NCI-H1105 treated with DMSO at 0.1 percent for 48 hours (cell line): ENCODE results near the gene MCC.
"Not testable (repeated sequence)": the region's sequence is repeated elsewhere in the genome, so short reads cannot be mapped to it uniquely, and the experiment has no call there.

Experiments used
- DNase-seq: peaks from one replicate; lab custom pipeline; 2025; lab: John Stamatoyannopoulos, UW

Gene MCC

DNA sequence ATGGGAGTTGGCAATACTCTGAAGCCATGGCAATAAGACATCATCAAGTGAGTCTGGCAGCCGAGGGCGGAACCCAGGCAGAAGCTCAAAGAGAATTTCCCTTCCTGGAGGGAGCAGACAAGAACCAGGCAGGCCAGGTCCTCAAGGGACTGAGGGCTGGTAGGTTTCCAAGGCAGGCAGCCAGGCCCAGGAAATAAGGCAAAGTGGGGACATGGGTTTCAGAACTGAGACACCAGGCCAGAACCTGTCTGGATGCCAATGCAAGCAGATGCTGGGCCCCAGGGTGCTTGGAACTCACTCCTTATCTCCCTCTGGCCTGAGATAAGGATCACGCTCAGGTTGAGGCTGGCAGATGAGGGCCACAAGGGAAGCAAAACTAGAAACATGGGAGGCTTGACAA is 62.3 kb downstream of the MCC start:
- no peak for DNase-seq

GRCh38 chr5:113421693-113422092 is 66.6 kb downstream of the MCC start:
- DNase-seq: no peak

GRCh38 chr5:113405530-113405929 is 82.7 kb downstream of the MCC start:
- DNase-seq: no peak

DNA sequence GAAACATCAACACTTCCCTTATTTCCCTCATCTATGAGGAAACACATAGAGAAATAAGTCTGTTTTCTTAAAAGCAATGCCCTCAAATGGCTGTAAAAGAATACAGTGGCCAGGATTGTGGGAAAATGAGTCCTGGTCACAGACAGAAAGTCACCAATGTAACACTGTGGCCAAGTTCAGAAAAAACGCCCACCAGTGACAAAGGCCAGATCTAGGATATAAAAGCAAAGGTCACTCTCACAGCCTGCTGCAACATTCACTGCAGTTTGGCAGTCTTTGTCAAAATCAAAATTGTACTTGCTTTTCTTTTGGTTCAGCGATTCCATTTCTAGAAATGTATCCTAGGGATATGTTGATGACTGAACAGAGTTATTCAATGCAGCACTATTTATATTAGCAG is 84.0 kb downstream of the MCC start:
- no peak for DNase-seq

DNA sequence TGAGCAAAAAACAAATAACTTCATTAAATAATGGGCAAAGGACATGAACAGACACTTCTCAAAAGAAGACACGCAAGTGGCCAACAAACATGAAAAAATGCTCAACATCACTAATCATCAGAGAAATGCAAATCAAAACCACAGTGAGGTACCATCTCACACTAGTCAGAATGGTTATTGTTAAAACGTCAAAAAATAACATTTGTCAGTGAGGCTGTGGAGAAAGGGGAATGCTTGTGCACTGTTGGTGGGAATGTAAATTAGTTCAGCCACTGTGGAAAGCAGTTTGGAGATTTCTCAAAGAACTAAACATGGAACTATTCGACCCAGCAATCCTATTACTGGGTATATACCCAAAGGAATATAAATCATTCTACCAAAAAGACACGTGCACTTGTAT is 90.3 kb downstream of the MCC start:
- not testable (repeated sequence) for DNase-seq

DNA sequence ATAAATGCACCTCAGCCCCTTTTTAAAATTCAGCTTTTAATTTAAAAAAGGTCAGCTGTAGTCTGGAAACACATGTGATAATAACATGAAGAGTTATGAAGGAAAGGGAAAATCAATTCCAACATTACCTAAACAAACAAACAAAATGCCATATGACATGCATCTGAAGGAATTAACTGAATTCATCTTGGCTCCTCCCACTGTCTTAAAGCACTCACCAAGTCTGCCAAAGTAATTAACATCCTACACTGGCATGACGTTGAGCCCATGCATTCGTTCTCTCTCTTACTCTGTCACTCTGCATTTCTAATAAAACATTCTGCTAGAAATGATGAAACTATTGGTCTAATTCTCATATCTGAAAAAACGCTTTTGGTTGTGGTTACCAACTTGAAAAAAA is 91.2 kb downstream of the MCC start:
- DNase-seq: no peak

DNA sequence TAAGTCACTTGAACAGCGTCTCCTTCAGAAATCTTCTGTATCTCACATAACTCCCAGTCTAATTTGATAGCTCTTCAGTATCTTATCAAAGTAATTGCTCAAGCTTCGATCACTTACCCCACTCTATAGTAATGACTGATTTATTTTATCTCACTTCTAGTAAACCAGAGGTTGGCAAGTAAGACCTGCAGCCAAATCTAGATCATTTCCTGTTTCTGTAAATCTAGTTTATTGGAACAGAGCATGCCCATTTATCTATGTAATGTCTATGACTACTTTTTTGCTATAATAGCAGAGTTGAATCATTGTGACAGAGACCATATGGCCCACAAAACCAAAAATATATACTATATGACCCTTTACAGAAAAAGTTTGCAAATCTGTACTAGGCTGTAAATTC is 93.6 kb downstream of the MCC start:
- no peak for DNase-seq

- no peak for DNase-seq
Measured at GRCh38 chr5:113390224-113390623, 98.0 kb downstream of the MCC start.

DNA sequence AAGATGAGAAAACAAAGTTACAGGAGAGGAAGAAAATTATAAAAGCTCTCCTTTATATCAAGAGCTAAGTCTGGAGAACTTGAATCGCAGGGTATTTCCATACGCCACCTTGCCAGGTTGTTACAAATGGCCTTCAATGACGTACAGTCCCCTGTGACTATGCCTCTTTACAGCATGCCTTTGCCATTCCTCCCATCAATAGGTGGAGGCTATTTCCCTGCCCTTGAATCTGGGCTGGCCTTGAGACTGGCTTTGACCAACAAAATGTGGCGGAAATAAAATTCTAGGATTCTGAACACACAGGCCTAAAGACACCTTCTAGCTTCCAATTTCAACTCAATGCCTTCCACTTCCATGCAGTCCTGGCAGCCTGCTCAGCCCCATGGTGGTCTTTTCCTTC is 99.1 kb downstream of the MCC start:
- no peak for DNase-seq

- no peak for DNase-seq
Measured at GRCh38 chr5:113387844-113388243, 100.4 kb downstream of the MCC start.

- no peak for DNase-seq
Measured at GRCh38 chr5:113384782-113385285, 103.4 kb downstream of the MCC start.

DNA sequence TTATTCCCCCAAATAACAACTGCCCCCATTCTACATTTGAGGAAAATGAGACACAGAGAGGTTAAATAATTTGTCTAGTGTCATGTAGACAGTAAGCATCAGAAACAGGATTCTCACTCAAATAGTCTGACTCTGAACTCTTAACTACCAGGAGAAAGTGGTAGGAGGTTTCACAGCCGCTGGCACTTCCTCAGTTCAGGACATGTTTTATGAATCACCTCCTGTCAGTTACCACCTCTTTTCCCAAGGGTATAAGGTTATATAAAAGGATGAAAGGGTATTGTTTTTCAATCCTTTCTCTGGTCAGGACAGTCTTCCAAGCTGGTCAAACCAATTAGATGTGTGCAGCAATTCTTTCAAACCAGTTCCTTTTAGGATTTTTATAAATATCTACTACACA is 105.5 kb downstream of the MCC start:
- no peak for DNase-seq

- DNase-seq: no peak
Measured at GRCh38 chr5:113381791-113382190, 106.5 kb downstream of the MCC start.

DNA sequence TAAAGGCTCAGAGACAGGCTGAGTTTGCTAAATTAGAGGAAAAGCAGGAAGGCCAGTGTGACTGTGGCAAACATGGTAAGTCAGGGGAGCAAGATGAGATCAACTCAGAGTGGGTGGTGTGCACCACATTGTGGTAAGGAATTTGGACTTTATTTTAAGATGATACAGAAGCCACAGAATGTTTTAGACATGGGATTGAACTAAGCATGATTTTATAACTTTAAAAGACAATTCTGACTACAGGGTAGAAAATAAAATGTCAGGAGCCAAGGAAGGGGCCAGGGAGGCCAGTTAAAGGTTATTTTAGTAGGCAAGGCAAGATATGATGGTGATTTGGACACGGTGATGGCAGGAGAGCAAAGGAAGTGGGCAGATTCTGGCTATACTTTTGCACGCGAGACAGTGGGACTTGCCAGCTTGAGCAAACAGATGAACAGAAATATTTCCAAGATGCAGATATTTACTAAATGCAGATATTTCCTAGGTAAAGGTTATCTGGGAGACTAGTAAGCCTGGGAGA is 107.4 kb downstream of the MCC start:
- DNase-seq: no peak

GRCh38 chr5:113379936-113380806 is 108.1 kb downstream of the MCC start:
- no peak for DNase-seq

DNA sequence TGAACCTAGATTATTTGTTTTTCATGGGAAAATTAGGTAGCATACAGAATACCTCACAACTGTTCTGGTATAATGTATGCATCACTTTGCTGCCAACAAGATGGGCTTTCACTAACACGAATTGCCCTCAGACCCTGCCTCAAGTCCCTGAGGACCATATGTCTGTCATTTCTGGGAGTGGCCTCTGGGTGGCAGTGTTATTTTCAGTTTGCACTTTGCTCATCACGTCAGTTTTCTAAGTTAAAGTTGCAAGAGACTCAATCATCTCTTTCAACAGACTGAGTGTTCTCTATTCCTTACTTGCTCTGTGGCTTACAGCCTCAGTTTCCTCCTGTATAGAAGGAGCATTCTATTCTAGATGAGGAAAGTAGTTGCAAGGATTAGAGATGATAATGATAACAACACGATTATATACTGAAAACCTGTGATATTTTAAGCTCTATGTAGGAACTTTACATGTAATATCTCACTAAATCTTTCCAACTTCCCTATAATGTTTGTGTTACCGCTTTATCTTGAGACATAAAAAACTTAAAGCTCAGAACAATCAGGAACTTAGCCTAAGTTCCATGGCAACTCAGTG is 109.2 kb downstream of the MCC start:
- peak; percentile 39 for DNase-seq

DNA sequence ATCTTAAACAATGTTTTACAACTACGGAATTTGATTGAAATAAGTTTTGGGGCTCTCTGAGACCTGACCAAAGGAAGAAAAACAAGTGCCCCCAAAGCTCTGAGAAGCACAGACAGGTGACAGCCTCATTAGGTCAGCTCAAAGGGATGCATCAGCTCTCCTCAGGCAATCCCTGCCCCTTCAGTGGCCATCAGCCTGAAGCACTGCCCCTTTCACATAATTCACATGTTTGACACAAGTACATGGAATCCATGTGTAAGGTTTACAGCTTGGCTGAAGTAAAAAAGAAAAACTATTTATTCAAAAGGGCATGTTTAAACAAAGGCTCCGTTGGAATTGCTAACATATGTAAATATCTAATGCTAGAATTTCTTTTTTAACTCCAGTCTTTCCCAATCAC is 109.7 kb downstream of the MCC start:
- DNase-seq: no peak

DNA sequence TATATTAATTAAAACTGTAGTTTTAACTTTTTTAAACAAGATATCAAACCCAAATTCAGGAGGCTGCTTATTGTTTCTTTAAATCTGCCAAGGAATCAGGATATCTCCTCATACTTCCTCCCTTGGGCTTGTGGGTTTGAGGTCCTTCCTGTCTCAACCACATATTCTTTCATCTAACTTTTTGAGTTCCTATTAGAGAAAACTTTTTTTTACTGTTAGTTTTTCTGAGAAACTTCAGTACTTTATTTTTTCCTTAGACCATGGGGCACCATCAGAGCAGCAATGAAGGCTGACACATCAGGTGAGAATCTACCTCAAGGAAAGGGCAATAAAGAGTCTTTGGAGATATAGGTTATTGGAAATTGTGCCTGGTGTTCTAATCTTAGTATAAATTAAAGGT is 110.2 kb downstream of the MCC start:
- DNase-seq: no peak

GRCh38 chr5:113376640-113377039 is 111.6 kb downstream of the MCC start:
- no peak for DNase-seq

- no peak for DNase-seq
Measured at GRCh38 chr5:113375480-113376060, 112.7 kb downstream of the MCC start.

- DNase-seq: no peak
Measured at GRCh38 chr5:113373426-113373825, 114.8 kb downstream of the MCC start.

- DNase-seq: no peak
Measured at GRCh38 chr5:113371721-113372196, 116.5 kb downstream of the MCC start.

DNA sequence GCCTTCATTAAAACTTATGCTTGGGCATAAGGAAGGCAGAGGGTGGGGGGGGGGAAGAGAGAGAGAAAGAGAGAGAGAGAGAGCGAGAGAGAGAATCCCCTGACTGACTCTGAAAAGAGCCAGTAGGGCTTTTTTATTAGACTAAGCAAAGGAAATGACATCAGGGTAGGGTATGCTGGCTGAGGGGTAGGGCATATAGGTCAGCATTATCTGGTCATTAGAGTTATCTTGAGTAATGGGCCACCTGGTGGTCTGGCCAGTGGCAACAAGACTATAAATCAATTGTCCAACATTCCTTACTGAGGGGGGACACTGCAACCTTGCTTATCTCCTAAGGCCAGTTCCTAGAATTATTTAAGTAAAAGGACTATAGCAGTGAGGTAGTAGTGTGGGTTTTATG is 120.7 kb downstream of the MCC start:
- no peak for DNase-seq
